ENCODE measurements around the gene ZMAT5.

ZMAT5 gene

GRCh38 chr22:29723766-29724165 lies 43.0 kb downstream of the ZMAT5 start:
- Mint-ChIP-seq H3K36me3 (ENCODE audit: low read depth) (no peaks in the 10 kb centered on the region), H3K27ac (no peak overlapping the region), H3K27me3 (ENCODE audit: low read depth) (peaks cover 21% of the 10 kb centered on the region), H3K4me3 (no peak overlapping the region), H3K9me3 (no peaks in the 10 kb centered on the region), H3K4me1 (ENCODE audit: low read depth) (no peaks in the 10 kb centered on the region)
- DNase-seq (ENCODE audit: low spot score) = no peak

- no peaks in the 10 kb centered on the region for H3K9me3 Mint-ChIP-seq
- no peaks in the 10 kb centered on the region for H3K4me1 Mint-ChIP-seq (ENCODE audit: low read depth)
- H3K36me3 Mint-ChIP-seq (ENCODE audit: low read depth) = no peaks in the 10 kb centered on the region
- no peak for DNase-seq (ENCODE audit: low spot score)
- peaks cover 31% of the 10 kb centered on the region for H3K27me3 Mint-ChIP-seq (ENCODE audit: low read depth)
- no peak overlapping the region for H3K27ac Mint-ChIP-seq
- H3K4me3 Mint-ChIP-seq = no peak overlapping the region
These were observed 44.2 kb downstream of the ZMAT5 start for GRCh38 chr22:29722587-29722986.

DNA sequence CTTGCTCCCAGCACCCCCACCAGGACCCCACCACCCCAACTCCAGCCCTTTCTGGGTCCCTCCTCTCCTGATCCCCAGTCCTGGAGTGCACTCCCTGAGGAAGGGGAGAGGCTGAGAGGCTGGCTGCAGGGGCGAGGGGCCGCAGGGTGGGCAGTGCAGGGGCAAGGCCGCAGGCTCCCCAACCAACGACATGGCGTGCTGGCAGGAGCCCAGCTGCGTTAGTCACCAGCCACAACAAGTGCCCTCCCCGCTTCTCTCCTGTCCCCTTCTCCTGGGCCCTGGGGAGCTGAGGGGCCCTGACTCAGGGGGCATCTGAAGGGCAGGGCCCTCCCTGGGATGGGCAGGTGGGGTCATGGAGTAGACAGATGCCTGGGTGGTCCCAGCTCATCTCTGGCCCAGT lies 44.7 kb downstream of the ZMAT5 start:
- peaks cover 31% of the 10 kb centered on the region for H3K27me3 Mint-ChIP-seq (ENCODE audit: low read depth)
- H3K4me3 Mint-ChIP-seq = no peak overlapping the region
- H3K36me3 Mint-ChIP-seq (ENCODE audit: low read depth) = no peaks in the 10 kb centered on the region
- H3K27ac Mint-ChIP-seq = no peak overlapping the region
- no peaks in the 10 kb centered on the region for H3K4me1 Mint-ChIP-seq (ENCODE audit: low read depth)
- no peaks in the 10 kb centered on the region for H3K9me3 Mint-ChIP-seq
- DNase-seq (ENCODE audit: low spot score) = no peak

DNA sequence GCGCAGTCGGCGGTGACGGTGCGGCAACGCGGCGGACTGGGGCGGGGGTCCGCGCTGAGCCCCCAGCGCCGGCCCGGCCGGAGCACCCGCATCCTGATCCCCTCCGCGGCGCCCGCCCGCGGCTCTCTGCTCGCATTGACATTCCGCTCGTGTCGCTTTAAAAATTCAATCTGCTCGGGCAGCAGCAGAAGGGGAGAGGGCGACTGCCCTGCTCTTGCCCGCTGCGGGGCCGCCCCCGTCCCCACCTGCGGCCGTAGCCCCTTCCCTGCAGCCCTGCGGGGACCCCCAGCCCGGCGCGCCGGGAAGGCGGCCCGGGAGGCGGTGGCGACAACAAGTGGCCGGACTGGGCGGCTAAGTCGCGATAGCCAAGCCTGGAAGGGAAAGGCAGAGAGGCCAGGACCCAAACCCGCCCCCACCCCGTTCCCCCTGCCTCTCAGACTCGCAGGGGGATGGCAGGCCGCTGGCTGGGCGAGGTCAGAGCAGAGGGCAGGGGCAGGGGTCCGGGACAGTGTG lies 45.9 kb downstream of the ZMAT5 start:
- no peak overlapping the region for H3K27ac Mint-ChIP-seq
- no peaks in the 10 kb centered on the region for H3K9me3 Mint-ChIP-seq
- no peaks in the 10 kb centered on the region for H3K36me3 Mint-ChIP-seq (ENCODE audit: low read depth)
- peaks cover 37% of the 10 kb centered on the region for H3K27me3 Mint-ChIP-seq (ENCODE audit: low read depth)
- no peak overlapping the region for H3K4me3 Mint-ChIP-seq
- no peaks in the 10 kb centered on the region for H3K4me1 Mint-ChIP-seq (ENCODE audit: low read depth)
- DNase-seq (ENCODE audit: low spot score) = no peak

DNA sequence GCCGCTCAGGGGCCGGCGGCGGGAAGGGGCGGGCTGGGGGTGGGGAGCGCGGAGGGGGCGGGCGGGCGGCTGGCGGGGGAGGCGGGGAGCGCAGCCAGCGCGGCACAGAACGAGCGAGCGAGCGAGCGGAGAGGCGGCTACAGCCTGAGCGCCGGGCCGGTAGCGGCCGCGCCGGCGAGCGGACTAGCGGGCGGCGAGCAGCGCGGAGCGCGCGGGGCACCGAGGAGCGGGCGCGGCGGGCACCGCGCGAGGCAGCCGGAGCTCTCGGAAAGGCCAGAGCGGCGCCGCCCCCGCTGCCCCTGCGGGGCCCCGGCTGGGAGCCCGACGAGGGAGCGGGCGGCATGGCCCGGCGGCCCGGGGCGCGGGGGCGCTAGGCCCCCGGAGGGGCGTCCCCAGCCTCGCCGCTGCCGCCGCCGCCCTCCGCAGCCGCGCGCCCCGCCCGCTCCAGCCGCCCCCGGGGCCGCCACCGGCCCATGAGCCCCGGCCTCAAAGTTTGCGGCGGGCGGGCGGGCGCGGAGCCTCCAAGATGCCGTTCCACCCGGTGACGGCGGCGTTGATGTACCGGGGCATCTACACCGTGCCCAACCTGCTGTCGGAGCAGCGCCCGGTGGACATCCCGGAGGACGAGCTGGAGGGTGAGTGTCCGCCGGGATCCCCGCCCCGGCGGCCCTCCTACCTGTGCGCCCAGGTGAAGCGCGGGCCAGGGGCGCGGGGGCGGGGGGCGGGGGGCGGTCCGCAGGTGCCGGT lies 46.7 kb downstream of the ZMAT5 start, which contains the start of gene CABP7:
CABP7 (plus strand) TSS at position 105 of the 747 bp plus-strand sequence; CDS start at position 527, 422 bp downstream.
- H3K9me3 Mint-ChIP-seq = no peaks in the 10 kb centered on the region
- H3K27me3 Mint-ChIP-seq (ENCODE audit: low read depth) = peaks cover 34% of the 10 kb centered on the region
- H3K4me3 Mint-ChIP-seq = peak within 1 kb of the TSS; percentile 32
- H3K27ac Mint-ChIP-seq = no peak within 1 kb of the TSS
- no peaks in the 10 kb centered on the region for H3K4me1 Mint-ChIP-seq (ENCODE audit: low read depth)
- no peaks in the 10 kb centered on the region for H3K36me3 Mint-ChIP-seq (ENCODE audit: low read depth)
- peak; percentile 6 for DNase-seq (ENCODE audit: low spot score)

GRCh38 chr22:29718949-29719898 lies 47.6 kb downstream of the ZMAT5 start:
- DNase-seq (ENCODE audit: low spot score) = no peak
- Mint-ChIP-seq H3K4me1 (ENCODE audit: low read depth) (no peaks in the 10 kb centered on the region), H3K27me3 (ENCODE audit: low read depth) (peaks cover 34% of the 10 kb centered on the region), H3K9me3 (no peaks in the 10 kb centered on the region), H3K36me3 (ENCODE audit: low read depth) (no peaks in the 10 kb centered on the region), H3K27ac (no peak overlapping the region), H3K4me3 (peak overlapping the region; percentile 32)

- no peak for DNase-seq (ENCODE audit: low spot score)
- Mint-ChIP-seq H3K27ac (no peak overlapping the region), H3K9me3 (no peaks in the 10 kb centered on the region), H3K27me3 (ENCODE audit: low read depth) (peaks cover 32% of the 10 kb centered on the region), H3K4me1 (ENCODE audit: low read depth) (no peaks in the 10 kb centered on the region), H3K4me3 (no peak overlapping the region), H3K36me3 (ENCODE audit: low read depth) (no peaks in the 10 kb centered on the region)
These were observed 49.0 kb downstream of the ZMAT5 start for GRCh38 chr22:29717789-29718188.

DNA sequence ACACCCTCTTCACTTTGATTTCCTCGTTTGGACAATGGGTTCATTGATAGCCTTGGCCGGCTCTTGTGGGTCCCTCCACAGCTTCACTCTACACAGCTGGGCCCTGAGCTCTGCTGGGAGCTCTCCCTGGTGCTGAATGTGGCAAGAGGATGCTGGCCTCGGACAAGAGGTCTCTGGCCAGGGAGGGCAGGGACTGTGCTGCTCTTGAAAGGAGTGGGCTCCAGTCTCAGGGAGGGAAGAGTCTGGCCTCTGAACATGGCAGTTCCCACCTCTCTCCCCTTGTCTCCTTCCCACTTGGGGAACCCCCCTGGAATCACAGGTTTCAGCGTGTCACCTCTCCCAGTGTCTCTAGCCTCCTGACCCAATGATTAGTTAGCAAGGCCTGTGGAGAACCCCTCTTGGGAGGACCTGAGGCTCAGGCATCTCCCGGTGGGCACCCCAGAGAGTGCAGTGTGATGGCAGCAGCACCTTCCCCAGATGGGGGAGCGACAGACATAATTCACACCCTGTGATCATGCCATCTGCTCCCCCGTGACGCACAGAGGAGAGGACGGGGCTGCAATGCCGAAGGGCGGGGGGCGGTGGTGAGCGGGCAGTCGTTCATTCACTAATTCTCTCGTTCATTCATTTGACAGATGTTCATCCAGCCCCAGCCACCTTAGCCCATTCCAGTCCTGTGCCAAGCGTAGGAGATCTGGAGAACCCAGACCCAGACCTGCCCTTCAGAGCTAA lies 49.8 kb downstream of the ZMAT5 start:
- Mint-ChIP-seq H3K36me3 (ENCODE audit: low read depth) (no peaks in the 10 kb centered on the region), H3K27ac (no peak overlapping the region), H3K4me1 (ENCODE audit: low read depth) (no peaks in the 10 kb centered on the region), H3K9me3 (no peaks in the 10 kb centered on the region), H3K4me3 (no peak overlapping the region), H3K27me3 (ENCODE audit: low read depth) (peaks cover 32% of the 10 kb centered on the region)
- peak; percentile 37 for DNase-seq (ENCODE audit: low spot score)

GRCh38 chr22:29715705-29716104 lies 51.1 kb downstream of the ZMAT5 start:
- Mint-ChIP-seq H3K4me1 (ENCODE audit: low read depth) (no peaks in the 10 kb centered on the region), H3K27me3 (ENCODE audit: low read depth) (peaks cover 25% of the 10 kb centered on the region), H3K9me3 (no peaks in the 10 kb centered on the region), H3K36me3 (ENCODE audit: low read depth) (no peaks in the 10 kb centered on the region), H3K4me3 (no peak overlapping the region), H3K27ac (no peak overlapping the region)
- DNase-seq (ENCODE audit: low spot score) = no peak

GRCh38 chr22:29715240-29715639 lies 51.6 kb downstream of the ZMAT5 start:
- Mint-ChIP-seq H3K27ac (no peak overlapping the region), H3K4me3 (no peak overlapping the region), H3K36me3 (ENCODE audit: low read depth) (no peaks in the 10 kb centered on the region), H3K9me3 (no peaks in the 10 kb centered on the region), H3K4me1 (ENCODE audit: low read depth) (no peaks in the 10 kb centered on the region), H3K27me3 (ENCODE audit: low read depth) (peaks cover 25% of the 10 kb centered on the region)
- no peak for DNase-seq (ENCODE audit: low spot score)

GRCh38 chr22:29713156-29713727 lies 53.6 kb downstream of the ZMAT5 start:
- Mint-ChIP-seq H3K9me3 (no peaks in the 10 kb centered on the region), H3K27me3 (ENCODE audit: low read depth) (peaks cover 11% of the 10 kb centered on the region), H3K36me3 (ENCODE audit: low read depth) (no peaks in the 10 kb centered on the region), H3K27ac (no peak overlapping the region), H3K4me1 (ENCODE audit: low read depth) (no peaks in the 10 kb centered on the region), H3K4me3 (no peak overlapping the region)
- DNase-seq (ENCODE audit: low spot score) = no peak

GRCh38 chr22:29712119-29712518 lies 54.7 kb downstream of the ZMAT5 start:
- H3K27me3 Mint-ChIP-seq (ENCODE audit: low read depth) = peaks cover 9% of the 10 kb centered on the region

DNA sequence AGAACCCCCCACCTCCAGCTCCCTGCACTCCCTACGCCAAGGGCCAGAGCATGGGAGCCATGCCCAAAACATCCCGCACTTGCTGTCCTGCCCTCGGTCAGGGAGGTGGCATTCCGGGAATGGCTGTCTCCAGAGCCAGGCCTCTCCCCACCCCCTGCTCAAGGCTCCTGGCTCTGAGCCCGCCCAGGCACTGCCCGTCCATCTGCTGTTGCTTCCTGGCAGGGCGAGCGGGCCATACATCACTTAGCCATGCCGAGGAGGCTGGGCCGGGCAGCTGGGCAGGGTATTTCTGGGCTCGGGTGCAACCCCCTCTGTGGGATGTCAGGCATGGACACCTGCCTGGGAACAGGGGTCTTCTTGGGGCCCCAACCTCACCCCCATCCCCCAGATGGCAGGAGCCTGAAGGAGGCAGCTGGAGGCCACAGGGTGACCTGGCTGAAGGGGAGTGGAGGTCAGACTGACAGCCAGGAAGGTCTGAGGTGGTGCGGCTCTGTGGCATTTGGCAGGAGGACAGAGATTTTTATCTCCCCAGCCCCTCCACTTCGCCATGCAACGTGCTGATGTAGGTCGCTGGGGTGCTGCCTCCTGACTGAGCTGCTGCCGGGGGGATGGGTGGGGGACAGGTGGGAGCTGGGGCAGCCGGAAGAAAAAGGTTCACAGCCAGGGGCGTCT lies 55.7 kb downstream of the ZMAT5 start:
- H3K9me3 Mint-ChIP-seq = no peaks in the 10 kb centered on the region
- H3K27me3 Mint-ChIP-seq (ENCODE audit: low read depth) = peaks cover 2% of the 10 kb centered on the region
- DNase-seq (ENCODE audit: low spot score) = no peak
- H3K27ac Mint-ChIP-seq = no peak overlapping the region
- H3K4me1 Mint-ChIP-seq (ENCODE audit: low read depth) = no peaks in the 10 kb centered on the region
- H3K4me3 Mint-ChIP-seq = no peak overlapping the region
- no peaks in the 10 kb centered on the region for H3K36me3 Mint-ChIP-seq (ENCODE audit: low read depth)

More at GRCh38 chr22:29712119-29712518, 54.7 kb downstream of the ZMAT5 start:
- no peak for DNase-seq (ENCODE audit: low spot score)
- Mint-ChIP-seq H3K9me3 (no peaks in the 10 kb centered on the region), H3K27ac (no peak overlapping the region), H3K4me3 (no peak overlapping the region), H3K4me1 (ENCODE audit: low read depth) (no peaks in the 10 kb centered on the region), H3K36me3 (ENCODE audit: low read depth) (no peaks in the 10 kb centered on the region)
